GM18870 (cell line): ENCODE results near the gene GRIN3B.
"Not testable (repeated sequence)": the region's sequence is repeated elsewhere in the genome, so short reads cannot be mapped to it uniquely, and the experiment has no call there.

Experiments
- ATAC-seq: cut with Tn5 transposase; IDR thresholded peaks from one replicate; pipeline ENCODE4 v1.9.1; 2021; ENCODE audit warnings: moderate library complexity; ENCODE audit not compliant: unreplicated experiment

The GRIN3B gene, protein sequence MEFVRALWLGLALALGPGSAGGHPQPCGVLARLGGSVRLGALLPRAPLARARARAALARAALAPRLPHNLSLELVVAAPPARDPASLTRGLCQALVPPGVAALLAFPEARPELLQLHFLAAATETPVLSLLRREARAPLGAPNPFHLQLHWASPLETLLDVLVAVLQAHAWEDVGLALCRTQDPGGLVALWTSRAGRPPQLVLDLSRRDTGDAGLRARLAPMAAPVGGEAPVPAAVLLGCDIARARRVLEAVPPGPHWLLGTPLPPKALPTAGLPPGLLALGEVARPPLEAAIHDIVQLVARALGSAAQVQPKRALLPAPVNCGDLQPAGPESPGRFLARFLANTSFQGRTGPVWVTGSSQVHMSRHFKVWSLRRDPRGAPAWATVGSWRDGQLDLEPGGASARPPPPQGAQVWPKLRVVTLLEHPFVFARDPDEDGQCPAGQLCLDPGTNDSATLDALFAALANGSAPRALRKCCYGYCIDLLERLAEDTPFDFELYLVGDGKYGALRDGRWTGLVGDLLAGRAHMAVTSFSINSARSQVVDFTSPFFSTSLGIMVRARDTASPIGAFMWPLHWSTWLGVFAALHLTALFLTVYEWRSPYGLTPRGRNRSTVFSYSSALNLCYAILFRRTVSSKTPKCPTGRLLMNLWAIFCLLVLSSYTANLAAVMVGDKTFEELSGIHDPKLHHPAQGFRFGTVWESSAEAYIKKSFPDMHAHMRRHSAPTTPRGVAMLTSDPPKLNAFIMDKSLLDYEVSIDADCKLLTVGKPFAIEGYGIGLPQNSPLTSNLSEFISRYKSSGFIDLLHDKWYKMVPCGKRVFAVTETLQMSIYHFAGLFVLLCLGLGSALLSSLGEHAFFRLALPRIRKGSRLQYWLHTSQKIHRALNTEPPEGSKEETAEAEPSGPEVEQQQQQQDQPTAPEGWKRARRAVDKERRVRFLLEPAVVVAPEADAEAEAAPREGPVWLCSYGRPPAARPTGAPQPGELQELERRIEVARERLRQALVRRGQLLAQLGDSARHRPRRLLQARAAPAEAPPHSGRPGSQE

GRCh38 chr19:1000095-1000494 is at the start of gene GRIN3B:
Gene GRIN3B, plus strand, starts transcription at chr19:1000419. Its CDS starts 19 bp downstream, at chr19:1000438.
- no peak for ATAC-seq

DNA sequence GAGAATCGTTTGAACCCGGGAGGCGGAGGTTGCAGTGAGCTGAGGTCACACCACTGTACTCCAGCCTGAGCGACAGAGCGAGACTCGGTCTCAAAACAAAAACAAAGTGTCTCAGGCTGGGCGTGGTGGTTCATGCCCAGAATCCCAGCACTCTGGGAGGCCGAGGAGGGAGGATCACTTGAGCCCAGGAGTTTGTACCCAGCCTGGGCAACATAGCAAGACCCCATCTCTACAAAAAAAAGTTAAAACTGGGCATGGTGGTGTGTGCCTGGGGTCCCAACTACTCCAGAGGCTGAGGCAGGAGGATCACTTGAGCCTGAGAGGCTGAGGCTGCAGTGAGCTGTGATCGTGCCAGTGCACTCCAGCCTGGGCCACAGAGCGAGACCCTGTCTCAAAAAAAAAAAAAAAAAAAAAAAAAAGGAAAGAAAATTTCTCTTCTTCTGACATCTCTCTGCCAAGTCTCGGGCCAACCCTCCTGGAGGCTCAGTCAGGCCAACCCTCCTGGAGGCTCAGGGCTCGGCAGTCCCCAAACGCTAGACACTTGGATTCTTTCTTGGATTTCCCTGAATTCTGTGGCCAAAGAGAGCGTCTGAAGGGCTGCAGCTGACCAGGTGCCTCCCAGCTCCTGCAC is 48.1 kb upstream of the GRIN3B start:
- ATAC-seq = no peak

DNA sequence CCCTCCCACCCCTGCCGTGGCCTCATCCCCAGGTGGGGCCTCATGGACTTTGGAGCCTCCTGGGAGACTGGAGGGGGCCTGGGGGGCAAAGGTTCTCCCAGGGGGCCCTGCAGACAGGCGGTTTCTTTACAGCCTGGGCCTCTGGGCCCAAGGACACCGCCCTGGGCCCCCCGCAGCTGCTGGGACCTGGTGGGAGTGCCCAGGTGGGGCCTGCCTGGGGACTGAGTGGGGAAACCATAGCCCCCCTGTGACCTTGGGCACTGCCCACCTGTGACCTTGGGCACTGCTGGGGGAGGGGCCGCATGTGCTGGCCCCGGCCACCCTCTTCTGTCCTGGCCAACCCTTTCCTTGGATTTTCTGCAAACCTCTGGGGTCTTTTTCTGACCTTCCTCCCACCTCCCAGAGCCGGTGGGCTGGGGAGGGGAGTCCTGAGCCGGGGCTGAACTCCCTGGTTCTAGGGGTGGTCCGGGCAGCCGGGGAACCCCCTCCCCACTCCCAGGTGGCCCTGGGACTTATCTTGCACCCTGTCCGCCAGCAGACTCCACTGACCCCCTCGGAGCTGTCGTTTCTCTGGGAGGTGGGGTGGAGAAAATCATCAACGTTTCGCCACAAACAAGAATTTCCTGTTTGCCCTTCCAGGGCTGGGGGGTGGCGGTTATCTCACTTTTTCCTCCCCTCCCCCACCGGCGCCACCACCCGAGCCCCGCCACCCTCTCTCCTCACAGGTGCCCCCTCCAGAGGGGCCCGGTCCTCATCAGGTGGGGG is 47.4 kb upstream of the GRIN3B start:
- ATAC-seq = no peak

GRCh38 chr19:953445-954271 is 46.6 kb upstream of the GRIN3B start:
- ATAC-seq = no peak

- no peak for ATAC-seq
These were observed 45.9 kb upstream of the GRIN3B start for GRCh38 chr19:954272-954671.

- peak; percentile 39 for ATAC-seq
These were observed 45.3 kb upstream of the GRIN3B start for GRCh38 chr19:954672-955494.

DNA sequence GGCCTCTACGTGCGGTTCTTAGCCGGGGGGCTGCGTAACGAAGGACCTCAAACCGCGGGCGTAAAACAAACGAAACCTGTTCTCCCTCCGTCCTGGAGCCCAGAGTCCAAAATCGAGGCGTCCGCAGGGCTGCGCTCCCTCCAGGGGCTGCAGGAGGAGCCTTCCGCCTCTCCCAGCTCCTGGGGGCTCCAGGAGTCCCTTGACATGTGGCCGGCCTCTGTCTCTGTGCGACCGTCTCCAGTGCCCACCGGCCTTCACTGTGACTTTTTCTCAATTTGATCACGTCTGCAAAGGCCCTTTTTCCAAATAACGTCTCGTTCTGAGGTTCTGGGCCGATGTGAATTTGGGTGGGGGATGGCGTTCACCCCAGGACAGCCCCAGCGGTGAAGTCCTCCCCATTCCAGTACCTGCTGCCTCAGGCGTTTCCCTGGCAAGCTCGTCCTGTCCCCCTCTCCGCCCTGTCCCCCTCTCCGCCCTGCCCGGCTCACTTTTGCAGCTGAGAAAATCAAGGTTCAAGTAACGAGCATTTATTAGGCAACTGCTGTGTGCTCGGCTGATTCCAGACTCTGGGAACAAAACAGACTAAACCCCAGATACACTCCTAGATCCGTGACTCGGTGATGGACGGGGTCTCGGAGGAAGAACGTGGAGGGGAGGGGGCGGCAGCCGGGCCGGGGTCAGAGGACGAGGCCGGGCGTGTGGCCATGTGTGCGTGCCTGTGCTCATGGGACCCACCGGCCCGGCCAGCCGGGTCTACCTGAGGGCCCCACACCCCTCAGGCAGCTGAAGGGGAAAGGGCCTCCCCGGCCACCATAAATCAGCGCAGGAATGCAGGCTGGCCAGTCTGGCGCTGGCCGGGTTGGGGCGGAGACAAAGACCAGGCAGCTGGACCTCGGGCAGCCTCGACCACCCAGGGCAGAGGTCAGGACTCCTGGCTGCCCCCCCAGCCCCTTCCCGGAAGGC is 44.1 kb upstream of the GRIN3B start:
- no peak for ATAC-seq

DNA sequence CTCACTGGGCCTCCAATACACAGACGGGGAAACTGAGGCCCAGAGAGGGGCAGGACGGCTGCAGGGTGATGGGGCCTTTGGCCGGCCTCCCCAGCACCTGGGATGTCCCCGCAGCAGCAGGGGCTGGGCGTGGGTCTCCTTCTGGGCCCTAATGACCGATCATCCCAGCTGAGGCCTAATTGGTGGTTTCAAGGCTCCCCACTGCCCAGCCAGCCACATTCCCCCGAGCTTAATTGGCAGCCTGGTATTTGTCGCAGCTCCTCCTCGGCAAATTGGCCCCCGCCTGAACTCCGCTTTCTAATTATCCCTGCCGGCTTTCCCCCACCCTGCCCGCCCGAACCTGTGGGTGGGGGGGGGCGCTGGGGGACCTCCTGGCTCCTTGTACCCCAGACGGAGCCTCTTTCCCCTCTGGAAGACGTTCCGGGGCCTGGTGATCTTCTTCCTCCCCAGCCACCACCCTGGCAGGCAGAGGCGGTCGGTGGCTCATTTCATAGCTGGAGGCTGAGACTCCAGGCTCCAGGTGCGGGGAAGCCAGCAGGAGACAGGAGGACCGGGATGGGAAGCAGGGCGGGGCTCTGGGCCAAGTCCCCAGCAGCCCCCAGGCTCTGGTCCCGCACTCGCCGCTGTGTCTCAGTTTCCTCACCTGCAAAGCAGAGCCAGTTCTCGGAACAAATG is 43.3 kb upstream of the GRIN3B start:
- ATAC-seq = no peak

- ATAC-seq = not testable (repeated sequence)
These were observed 42.6 kb upstream of the GRIN3B start for GRCh38 chr19:957578-957977.

GRCh38 chr19:958967-959855 is 41.0 kb upstream of the GRIN3B start:
- no peak for ATAC-seq

DNA sequence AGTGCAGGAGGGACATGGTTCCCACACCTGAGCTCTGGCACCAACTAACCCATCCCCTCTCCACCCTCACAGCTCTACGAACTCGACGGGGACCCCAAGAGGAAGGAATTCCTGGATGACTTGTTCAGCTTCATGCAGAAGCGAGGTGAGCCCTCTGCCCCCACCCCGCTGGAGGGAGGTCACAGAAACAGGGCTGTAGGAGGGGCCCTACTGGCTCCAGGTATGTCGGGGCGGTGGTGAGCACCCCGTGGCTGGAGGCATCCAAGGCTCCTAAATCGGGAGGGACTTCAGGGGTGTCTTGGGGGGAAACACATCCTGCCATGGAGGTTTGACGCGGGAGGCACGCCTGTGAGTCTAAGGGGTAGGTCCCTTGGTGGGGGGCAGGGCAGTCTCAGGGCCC is 40.2 kb upstream of the GRIN3B start:
- ATAC-seq = no peak

DNA sequence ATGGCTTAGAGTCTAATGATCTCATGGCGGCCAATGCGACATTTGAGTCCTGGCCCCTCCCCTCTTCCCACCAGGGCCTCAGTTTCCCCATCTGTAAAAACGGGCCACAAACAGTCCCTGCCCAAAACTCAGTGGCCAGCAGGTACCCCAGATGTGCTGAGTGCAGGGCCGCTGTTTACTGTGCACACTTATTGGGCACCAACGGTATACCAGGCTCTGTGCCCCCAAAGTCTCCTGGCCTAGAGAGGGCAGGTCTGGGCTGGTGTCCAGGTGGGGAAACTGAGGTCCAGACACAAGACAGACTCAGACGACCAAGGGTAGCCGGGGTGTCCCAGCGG is 39.6 kb upstream of the GRIN3B start:
- no peak for ATAC-seq

DNA sequence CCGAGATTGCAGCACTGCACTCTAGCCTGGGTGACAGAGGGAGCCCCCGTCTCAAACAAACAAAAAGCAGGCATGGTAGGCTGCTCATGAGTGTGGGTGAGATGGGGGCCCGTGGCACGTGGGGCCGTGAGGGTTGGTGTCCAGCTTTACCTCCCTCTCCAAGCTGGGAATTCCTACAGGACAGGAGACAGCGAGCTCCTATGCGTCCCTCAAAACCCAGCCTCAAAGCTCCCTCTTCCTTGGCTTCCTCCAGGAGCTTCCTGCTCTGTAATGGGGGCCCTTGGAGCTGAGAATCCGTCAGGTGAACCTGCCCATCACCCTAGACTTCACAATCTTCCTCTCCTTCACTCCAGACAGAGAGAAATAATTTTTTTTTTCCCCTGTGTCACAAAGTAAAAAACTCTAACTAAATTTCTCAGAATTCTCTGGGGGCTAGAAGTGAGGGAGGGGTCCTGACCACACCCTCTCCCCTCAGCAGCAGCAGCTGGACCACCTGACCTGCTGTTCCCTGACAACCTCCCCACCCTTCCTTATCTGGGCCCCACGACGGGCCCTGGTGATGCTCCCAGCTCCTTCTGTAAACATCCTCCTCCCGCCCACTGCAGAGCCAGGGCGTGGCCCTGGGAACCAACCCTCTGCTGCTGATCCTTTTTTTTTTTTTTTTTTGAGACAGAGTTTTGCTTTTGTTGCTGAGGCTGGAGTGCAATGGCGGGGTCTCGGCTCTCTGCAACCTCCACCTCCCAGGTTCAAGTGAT is 38.2 kb upstream of the GRIN3B start:
- no peak for ATAC-seq

- no peak for ATAC-seq
These were observed 37.4 kb upstream of the GRIN3B start for GRCh38 chr19:962683-963400.

DNA sequence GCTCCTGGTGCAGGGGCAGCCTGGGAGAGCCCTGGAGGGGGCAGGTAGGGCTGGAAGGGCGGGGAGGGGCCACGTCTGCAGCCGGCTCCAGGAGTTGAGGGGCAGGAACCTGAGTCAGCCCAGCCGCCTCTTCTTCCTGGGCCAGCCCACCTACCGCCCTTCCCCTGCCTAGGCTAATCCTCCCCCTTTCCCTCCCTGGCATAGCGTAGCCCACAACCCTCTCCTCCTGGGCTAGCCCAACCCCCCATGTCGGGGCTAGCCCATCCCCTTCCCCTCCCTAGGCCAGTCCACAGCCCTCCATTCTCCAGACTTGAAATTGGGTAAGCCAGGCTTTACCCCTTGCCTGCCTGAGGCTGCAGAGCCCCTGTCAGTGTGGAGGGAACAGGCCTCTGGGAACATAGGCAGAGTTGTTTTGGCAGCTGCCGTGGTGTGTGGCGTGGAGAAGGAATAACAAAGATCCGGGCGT is 36.7 kb upstream of the GRIN3B start:
- ATAC-seq = no peak
